ENCODE measurements around the gene CAMSAP2. TPM values are rescaled to one million over a fixed set of nuclear protein-coding genes. Genes with fewer than 3 reads are reported as not detected.

CAMSAP2 gene
- total RNA-seq, 4 donors from 2014 or later: 8.2 to 12.5 (median 9.1) TPM

DNA sequence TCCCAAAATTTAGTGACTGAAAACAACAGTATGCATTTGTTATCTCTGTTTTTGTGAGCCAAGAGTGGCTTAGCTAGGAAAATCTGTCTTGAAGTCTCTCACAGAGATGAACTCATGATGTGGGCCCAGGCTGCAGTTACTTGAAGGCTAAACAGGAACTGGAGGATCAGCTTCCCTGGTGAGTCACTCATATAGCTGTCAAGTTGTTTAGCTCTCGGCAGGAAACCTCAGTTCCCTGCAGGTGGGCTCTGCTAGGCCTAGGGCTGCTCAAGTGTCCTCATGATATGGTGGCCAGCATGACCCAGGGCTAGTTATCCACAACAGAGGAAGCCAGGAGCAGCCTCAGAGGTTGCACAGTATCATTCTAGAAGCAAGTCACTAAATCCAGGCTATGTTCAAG is 38.8 kb upstream of the CAMSAP2 start:
- no peaks in the 10 kb centered on the region for H3K27me3 ChIP-seq
- TF ChIP-seq EP300 (IDR thresholded peaks at IDR 0.05; ENCODE audit: low read depth) (no peak), POLR2A (IDR thresholded peaks at IDR 0.05) (no peak), POLR2AphosphoS5 (IDR thresholded peaks at IDR 0.05) (no peak)
- TF ChIP-seq, protein P1, sequence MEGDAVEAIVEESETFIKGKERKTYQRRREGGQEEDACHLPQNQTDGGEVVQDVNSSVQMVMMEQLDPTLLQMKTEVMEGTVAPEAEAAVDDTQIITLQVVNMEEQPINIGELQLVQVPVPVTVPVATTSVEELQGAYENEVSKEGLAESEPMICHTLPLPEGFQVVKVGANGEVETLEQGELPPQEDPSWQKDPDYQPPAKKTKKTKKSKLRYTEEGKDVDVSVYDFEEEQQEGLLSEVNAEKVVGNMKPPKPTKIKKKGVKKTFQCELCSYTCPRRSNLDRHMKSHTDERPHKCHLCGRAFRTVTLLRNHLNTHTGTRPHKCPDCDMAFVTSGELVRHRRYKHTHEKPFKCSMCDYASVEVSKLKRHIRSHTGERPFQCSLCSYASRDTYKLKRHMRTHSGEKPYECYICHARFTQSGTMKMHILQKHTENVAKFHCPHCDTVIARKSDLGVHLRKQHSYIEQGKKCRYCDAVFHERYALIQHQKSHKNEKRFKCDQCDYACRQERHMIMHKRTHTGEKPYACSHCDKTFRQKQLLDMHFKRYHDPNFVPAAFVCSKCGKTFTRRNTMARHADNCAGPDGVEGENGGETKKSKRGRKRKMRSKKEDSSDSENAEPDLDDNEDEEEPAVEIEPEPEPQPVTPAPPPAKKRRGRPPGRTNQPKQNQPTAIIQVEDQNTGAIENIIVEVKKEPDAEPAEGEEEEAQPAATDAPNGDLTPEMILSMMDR (IDR thresholded peaks at IDR 0.05): no peak
- no peaks in the 10 kb centered on the region for H3K4me1 ChIP-seq
- no peaks in the 10 kb centered on the region for H3K9me3 ChIP-seq
- no peak overlapping the region for H3K4me3 ChIP-seq
- no peak overlapping the region for H3K27ac ChIP-seq
- 93% methylated on average over 1 of the region's 1 CpG; no CpG with 5 or more reads in 1 of the 2 donors for WGBS, 2 donors (ENCODE audit: low coverage in 1 of 2)
- in situ Hi-C loops (cut with MboI; ENCODE audit: low pct_ligation_motif_present in 1 of 4, low pct_unique_long_range_greater_than_20kb in 1 of 4, low sequenced_read_pairs in 3 of 4): no loop called here
- no peaks in the 10 kb centered on the region for H3K36me3 ChIP-seq
- DNase-seq: no peak
- intact Hi-C loops (cut with DNase I; ENCODE audit: low total_unique reads): no loop called here

- 85 to 86% methylated on average over 3 of the region's 3 CpGs for WGBS, 2 donors (ENCODE audit: low coverage in 1 of 2)
- in situ Hi-C loops (cut with MboI; ENCODE audit: low pct_ligation_motif_present in 1 of 4, low pct_unique_long_range_greater_than_20kb in 1 of 4, low sequenced_read_pairs in 3 of 4) (no loop called here), intact Hi-C loops (cut with DNase I; ENCODE audit: low total_unique reads) (no loop called here)
- Histone ChIP-seq H3K27ac (no peak overlapping the region), H3K9me3 (no peaks in the 10 kb centered on the region), H3K4me1 (no peaks in the 10 kb centered on the region), H3K36me3 (no peaks in the 10 kb centered on the region), H3K27me3 (no peaks in the 10 kb centered on the region), H3K4me3 (no peak overlapping the region)
- TF ChIP-seq POLR2AphosphoS5 (IDR thresholded peaks at IDR 0.05): no peak
- DNase-seq: no peak
These were observed 33.6 kb upstream of the CAMSAP2 start for GRCh38 chr1:200704986-200705500.

GRCh38 chr1:200706111-200706814 is 32.4 kb upstream of the CAMSAP2 start:
- Histone ChIP-seq H3K36me3 (no peaks in the 10 kb centered on the region), H3K27me3 (no peaks in the 10 kb centered on the region), H3K9me3 (no peaks in the 10 kb centered on the region), H3K4me1 (no peaks in the 10 kb centered on the region), H3K27ac (no peak overlapping the region), H3K4me3 (no peak overlapping the region)
- in situ Hi-C loops (cut with MboI; ENCODE audit: low pct_ligation_motif_present in 1 of 4, low pct_unique_long_range_greater_than_20kb in 1 of 4, low sequenced_read_pairs in 3 of 4): no loop called here
- no peak for DNase-seq
- intact Hi-C loops (cut with DNase I; ENCODE audit: low total_unique reads): no loop called here
- no peak for TF ChIP-seq POLR2AphosphoS5 (IDR thresholded peaks at IDR 0.05)
- no peak for TF ChIP-seq EP300 (IDR thresholded peaks at IDR 0.05; ENCODE audit: low read depth)
- TF ChIP-seq POLR2A (IDR thresholded peaks at IDR 0.05): no peak
- TF ChIP-seq, protein P1 (IDR thresholded peaks at IDR 0.05): no peak
- 78 to 89% methylated on average over 3 to 4 of the region's 4 CpGs for WGBS, 2 donors (ENCODE audit: low coverage in 1 of 2)

DNA sequence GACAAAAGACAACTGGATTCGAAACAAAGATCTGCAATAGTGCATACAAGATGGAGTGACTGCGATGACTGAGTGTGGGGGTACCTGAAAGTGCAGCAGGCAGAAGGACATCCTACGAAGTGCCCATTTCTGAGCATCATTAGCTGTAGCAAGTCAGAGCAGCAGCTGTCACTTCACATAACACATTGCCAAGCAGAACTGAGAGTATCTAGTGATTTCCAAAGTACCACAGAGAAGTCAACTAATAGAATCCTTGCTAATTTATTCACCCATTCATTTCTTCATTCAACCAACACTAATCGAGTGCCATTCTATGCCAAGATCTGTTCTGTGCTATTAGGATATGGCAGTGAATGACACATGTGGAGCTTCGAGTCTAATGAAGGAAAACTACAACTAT is 31.6 kb upstream of the CAMSAP2 start:
- H3K27ac ChIP-seq: no peak overlapping the region
- no peak for DNase-seq
- no peaks in the 10 kb centered on the region for H3K4me1 ChIP-seq
- 81 to 89% methylated on average over 4 to 5 of the region's 5 CpGs for WGBS, 2 donors (ENCODE audit: low coverage in 1 of 2)
- intact Hi-C loops (cut with DNase I; ENCODE audit: low total_unique reads) (no loop called here), in situ Hi-C loops (cut with MboI; ENCODE audit: low pct_ligation_motif_present in 1 of 4, low pct_unique_long_range_greater_than_20kb in 1 of 4, low sequenced_read_pairs in 3 of 4) (no loop called here)
- no peak for TF ChIP-seq EP300 (IDR thresholded peaks at IDR 0.05; ENCODE audit: low read depth)
- TF ChIP-seq, protein P1 (IDR thresholded peaks at IDR 0.05): no peak
- no peak for TF ChIP-seq POLR2A (IDR thresholded peaks at IDR 0.05)
- TF ChIP-seq POLR2AphosphoS5 (IDR thresholded peaks at IDR 0.05): no peak
- H3K9me3 ChIP-seq: no peaks in the 10 kb centered on the region
- H3K36me3 ChIP-seq: no peaks in the 10 kb centered on the region
- no peak overlapping the region for H3K4me3 ChIP-seq
- no peaks in the 10 kb centered on the region for H3K27me3 ChIP-seq

DNA sequence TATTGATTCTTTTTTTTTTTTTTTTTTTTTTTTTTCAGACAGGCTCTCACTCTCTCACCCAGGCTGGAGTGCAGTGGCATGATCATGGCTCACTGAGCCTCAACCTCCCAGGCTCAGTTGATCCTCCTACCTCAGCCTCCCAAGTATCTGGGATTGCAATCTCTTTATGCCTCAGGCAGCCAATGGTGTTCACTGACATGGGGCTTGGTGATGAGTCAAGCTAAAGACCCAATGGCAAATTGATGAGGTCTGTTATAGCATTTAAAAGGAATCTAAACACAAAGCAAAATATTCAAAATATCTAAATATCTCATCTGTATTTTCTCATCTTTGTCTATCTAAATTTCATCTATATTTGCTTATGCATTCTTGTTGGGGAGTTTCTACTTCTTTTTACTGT is 30.5 kb upstream of the CAMSAP2 start:
- in situ Hi-C loops (cut with MboI; ENCODE audit: low pct_ligation_motif_present in 1 of 4, low pct_unique_long_range_greater_than_20kb in 1 of 4, low sequenced_read_pairs in 3 of 4): no loop called here
- Histone ChIP-seq H3K27ac (no peak overlapping the region), H3K27me3 (no peaks in the 10 kb centered on the region), H3K36me3 (no peaks in the 10 kb centered on the region), H3K4me3 (no peak overlapping the region), H3K4me1 (no peaks in the 10 kb centered on the region), H3K9me3 (no peaks in the 10 kb centered on the region)
- DNase-seq: no peak
- intact Hi-C loops (cut with DNase I; ENCODE audit: low total_unique reads): no loop called here
- no peak for TF ChIP-seq POLR2AphosphoS5 (IDR thresholded peaks at IDR 0.05)
- no peak for TF ChIP-seq EP300 (IDR thresholded peaks at IDR 0.05; ENCODE audit: low read depth)
- TF ChIP-seq, protein P1 (IDR thresholded peaks at IDR 0.05): no peak
- TF ChIP-seq POLR2A (IDR thresholded peaks at IDR 0.05): no peak
